Stimulated activated CD4-positive, alpha-beta T cell treated with anti-CD3 and anti-CD28 coated beads, Interleukin-1b, Interleukin-23, amount 100 ng/mL, for 1 hour (primary cell): ENCODE measurements around the gene IFIT1B.
"Not testable (repeated sequence)": the region's sequence is repeated elsewhere in the genome, so short reads cannot be mapped to it uniquely, and the experiment has no call there.

Experiments used
- DNase-seq, 2 donors: peaks; one replicate each; pipeline ENCODE4 v3.0.0-alpha.2; 2020; ENCODE audit warnings: low read depth in 2 of 2

The IFIT1B gene

DNA sequence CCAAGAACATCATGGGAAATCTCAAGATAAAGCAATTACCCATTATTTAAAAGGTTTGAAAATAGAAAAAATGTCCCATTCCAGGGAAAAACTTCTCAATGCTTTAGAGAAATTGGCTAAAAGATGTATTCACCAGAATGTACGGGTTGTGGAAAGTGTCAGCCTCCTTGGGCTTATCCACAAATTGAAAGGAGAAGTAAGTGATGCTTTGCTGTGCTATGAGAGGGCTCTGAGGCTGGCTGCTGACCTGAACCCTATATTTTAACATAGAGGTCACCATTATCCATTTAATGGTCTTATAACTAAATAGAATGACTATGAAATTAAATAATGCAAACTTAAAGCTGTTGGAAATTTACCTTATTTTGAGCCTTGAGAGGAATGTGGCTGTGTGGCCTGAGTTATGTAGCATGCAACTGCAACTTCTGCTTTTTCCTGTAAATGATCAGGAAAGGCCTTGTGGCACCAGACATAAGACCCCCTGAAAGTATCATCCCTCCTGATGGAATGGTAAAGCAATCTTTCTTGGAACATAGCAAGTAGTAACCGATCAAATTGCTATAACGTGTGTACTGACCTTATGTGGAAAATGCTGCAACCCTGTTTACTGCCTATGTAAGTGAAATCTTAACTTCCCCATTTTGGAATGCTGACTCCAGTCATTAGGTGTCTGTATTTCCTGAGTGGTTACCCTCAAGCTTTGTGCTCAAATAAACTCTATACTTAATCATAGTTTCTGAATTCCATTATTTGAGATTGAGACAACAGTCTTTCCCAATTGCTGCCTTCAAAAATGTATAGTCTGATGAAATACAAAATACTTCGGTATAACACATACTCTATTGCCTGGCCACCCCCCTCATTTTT is 6.9 kb downstream of the IFIT1B start:
- DNase-seq: no peak

DNA sequence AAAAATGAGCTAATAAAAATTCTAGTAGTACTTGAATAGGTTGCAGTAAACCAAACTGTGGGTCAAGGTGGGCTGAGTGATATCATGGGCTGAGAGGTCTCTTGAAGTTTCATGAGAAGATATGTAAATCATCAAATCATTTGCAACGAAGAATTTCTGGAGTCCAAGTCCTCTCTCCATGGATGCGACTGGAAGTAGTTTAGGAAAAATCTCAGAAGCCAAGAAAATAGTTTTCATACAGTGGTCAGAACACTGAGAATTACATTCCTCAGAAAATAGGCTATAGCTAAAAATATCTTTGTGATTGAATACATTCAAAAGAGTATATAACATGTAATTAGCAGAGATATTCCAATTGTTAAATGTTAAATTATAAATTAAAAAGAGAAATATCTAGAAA is 10.9 kb downstream of the IFIT1B start:
- DNase-seq: no peak

DNA sequence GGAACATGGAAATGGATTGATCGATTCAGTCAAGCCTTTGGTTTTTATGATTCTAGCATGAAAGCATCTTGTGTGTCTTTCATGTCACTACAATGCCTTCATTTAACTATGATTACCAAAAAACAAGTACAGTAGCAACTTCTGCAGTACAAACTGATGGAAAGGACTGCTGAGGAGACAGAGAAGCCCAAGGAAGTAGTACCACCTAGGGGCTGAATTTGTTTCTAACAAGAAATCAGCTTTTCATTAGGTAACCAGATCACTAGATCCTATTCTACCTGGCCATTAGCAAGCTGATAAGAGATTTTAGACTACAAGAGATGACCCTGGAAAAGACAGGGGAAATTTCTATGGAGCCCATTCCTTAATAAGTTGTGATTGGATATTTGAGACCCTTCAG is 11.4 kb downstream of the IFIT1B start:
- no peak for DNase-seq

DNA sequence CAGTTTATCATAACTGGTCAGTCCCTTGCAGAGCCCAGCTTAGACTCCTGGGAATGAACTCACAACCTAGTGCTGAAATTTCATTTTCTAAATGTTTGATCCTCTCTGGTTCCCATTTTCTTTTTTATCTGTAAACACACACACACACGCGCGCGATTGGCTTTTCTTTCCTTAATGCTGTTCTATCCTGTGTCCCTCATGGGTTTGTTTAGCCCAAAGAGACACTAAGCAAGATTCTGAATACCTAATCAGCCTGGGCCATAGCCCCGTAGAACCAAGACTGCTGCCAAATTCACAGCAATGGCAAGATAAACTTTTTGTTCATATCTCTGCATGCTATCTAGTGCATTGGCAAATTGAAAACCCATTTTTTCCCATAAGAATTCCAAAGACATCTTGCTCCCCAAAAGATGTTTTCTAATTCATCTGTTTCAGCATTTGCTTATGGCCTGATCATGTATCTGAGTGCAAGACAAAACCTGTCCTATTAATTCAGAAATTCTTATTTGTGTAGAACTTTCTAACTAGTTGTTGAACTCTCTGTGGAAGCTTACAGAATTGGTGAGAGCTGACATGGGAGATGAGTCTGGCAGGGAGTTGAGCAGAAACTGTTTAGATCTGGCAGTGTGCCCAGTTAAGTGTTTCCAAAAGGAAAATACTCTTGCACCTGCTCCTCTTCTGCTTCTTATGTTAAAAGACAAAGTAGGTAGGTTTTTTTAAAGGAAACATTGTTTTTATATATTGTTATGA is 12.8 kb downstream of the IFIT1B start:
- DNase-seq: no peak

DNA sequence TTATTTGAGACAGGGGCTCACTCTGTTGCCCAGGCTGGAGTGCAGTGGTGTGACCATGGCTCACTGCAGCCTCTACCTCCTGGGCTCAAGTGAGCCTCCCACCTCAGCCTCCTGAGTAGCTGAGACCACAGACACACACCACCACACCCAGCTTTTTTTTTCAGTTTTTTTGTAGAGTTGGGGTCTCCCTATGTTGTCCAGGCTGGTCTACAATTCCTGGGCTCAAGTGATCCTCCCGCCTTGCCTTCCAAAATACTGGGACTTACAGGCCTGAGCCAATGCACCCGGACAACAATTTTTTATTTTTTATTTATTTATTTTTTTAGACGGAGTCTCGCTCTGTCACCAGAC is 13.3 kb downstream of the IFIT1B start:
- DNase-seq: not testable (repeated sequence)

DNA sequence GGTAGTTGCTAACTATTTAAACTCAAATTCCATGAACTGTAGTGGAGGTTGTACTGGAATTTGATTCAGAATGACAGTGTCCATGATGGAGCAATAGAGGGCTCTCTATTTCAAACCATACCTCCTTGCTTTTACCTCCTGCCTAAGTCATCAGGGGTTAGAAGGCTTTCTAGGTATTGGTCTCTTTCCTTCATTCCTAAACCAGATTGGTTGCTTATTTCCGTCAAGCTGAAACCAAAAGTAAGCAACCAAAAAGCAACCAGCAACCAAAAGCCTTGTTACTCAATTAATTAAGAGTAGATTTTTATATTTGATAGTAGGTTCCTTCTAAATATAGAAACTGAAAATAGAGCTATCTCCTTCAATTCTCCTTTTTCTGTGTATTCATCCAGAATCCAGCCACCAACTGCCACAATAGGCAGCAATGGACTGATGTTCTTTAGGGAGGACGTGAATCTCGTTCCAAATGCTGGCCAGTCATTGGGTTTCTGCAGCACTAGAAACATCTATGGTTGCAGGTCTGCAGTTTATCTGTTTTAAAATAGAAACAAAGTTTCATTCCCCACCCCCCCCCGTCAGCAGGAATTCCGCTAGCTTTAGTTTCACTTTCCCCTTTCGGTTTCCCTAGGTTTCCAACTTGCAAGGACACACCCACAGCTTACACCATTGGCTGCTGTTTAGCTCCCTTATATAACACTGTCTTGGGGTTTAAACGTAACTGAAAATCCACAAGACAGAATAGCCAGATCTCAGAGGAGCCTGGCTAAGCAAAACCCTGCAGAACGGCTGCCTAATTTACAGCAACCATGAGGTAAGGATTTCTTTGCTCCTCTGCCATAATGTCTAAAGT is 14.3 kb downstream of the IFIT1B start, which contains the start of gene IFIT1:
TSS of gene IFIT1 (plus strand) at position 717 of the 850 bp plus-strand sequence. CDS start at position 807, 90 bp downstream.
- DNase-seq: no peak

DNA sequence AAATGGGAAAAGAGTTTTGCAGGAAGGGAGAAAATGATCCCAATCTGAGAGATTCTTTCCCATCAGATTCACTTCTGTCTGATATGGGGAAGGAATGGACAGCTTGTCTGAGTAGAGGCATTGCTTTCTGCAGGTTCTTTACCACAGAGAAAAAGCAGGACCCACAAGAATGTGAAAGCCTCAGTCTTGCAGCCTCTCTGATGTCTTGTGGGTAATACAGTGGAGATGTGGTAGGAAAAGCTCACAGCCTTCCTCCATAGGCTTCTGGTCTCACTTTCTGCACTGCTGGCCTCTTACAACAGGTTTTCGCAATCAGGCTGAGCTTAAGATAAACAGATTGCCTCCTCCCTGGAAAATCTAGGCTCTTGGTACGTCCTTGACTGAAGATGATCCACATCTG is 15.1 kb downstream of the IFIT1B start:
- DNase-seq: no peak

DNA sequence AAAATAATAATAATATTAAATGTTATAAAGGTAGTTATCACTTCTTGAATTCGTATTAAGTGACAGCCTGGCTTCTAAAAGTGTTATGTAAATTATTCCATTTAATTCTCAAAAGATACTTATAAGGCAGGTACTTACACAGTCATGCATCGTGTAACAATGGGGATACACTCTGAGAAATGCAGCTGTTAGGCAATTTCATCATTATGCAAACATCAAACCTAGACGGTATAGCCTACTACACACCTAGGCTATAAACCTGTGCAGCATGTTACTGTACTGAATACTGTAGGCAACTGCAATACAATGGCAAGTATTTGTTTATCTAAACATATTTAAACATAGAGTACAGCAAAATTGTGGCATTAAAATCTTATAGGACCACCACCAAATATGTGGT is 16.0 kb downstream of the IFIT1B start:
- no peak for DNase-seq

DNA sequence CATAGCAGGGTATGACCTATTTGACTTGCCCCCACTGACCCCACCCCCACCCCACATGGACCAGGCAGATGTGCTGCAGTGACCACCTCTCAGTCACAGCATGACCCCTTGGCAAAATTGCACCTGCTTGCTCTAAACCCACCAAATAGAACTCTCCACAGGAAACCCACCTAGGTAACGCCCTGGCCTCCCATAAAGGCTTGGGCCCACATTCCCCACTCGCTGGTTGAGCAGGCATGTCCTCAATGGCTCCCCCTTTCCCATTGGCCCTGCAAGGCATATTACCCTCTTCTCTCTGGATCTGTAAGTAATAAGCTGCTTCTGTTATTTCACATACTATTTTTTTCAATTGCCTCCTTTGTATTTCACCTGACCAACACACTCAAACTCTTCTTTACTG is 17.3 kb downstream of the IFIT1B start:
- no peak for DNase-seq

DNA sequence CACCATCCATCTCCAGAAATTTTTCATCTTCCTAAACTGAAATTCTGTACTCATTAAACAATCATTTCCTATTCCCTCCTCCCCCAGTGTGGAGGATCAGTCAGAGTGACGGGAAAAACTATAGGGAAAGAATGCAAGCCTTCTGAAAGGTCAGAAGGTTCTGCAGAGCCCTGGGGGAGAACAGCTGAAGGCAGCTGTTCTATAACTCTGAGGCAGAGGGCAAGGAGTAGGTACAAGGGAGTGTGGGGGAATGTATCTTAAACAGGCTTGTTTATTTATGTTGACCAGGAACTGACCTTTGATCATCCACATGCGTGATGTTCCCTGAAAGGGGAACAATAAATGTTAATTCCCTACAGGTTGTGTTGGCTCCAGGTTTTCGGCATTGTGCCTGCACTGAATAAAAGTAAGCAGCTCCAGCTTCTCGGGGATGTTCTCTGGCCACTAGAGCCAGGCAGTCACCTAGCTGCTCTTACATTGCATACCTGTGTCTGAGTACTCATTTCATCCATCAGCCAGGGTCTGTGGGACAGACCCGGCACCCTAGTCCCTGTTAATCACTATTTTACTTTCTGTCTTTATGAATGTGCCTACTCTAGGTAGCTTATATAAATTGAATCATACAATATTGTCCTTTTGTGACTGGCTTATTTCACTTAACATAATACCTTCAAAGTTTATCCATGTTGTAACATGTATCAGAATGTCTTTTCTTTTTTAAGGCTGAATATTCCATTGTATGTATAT is 20.3 kb downstream of the IFIT1B start:
- DNase-seq: no peak

DNA sequence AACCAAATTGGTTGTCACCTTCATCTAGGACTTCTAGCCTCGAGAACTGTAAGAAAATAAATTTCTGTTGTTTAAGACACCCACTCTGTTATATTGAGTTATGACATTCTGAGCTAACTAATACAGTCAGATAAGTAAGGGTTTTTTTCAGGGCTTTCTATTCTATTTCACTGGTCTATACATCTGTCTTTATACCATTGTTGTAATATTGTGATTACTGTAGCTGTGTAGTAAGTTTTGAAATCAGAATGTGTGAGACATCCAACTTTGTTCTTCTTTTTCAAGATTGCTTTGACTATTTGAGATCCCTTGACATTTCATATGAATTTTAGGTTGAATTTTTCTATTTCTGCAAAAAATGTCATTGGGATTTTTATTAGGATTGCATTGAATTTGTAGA is 22.1 kb downstream of the IFIT1B start:
- no peak for DNase-seq

DNA sequence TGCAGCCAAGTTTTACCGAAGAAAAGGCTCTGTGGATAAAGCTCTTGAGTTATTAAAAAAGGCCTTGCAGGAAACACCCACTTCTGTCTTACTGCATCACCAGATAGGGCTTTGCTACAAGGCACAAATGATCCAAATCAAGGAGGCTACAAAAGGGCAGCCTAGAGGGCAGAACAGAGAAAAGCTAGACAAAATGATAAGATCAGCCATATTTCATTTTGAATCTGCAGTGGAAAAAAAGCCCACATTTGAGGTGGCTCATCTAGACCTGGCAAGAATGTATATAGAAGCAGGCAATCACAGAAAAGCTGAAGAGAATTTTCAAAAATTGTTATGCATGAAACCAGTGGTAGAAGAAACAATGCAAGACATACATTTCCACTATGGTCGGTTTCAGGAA is 25.2 kb downstream of the IFIT1B start:
- no peak for DNase-seq

DNA sequence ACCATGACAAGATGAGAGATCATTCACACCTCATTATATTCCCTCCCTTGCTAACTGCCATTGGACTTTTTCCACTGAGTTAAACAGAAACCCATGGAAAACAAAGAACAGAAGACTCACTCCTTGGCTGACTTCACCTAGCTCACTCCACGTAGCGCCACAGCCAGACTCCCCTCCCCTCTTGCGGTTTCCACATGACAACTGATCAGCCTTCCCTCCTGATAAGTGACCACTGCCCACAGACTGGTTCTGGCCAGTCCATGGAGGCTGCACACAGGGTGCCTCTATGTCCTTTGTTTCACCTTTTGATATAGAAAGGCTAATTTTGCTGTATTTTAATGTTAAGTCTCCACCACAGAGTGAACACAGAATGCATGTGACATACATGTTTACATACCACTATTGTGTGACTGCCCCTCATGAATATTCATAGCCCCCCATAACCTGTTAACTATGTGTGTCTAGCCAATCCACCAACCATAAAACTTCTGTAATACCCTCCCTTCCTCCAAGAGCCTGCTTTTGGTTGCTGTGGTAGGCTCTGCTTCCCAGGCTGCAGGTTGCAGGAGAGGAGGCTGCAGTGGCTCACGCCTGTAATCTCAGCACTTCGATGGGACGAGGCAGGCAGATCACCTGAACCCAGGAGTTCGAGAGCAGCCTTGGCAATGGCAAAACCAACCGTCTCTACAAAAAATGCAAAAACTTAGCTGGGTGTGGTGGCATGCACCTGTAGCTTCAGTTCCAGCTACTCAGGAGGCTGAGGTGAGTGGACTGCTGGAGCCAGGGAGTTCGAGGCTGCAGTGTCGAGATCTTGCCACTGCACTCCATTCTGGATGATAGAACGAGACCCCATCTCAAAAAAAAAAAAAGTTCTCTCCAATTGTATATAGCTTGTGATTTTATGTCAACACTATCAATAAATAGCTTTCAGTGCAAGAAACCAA is 26.5 kb downstream of the IFIT1B start:
- no peak for DNase-seq

DNA sequence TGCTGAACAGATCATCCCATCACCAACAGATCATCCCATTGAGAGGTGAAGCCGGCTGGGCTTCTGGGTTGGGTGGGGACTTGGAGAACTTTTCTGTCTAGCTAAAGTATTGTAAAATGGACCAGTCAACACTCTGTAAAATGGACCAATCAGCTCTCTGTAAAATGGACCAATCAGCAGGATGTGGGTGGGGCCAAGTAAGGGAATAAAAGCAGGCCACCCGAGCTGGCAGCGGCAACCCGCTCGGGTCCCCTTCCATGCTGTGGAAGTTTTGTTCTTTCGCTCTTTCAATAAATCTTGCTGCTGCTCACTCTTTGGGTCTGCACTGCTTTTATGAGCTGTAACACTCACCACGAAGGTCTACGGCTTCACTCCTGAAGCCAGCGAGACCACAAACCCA is 28.3 kb downstream of the IFIT1B start:
- not testable (repeated sequence) for DNase-seq

DNA sequence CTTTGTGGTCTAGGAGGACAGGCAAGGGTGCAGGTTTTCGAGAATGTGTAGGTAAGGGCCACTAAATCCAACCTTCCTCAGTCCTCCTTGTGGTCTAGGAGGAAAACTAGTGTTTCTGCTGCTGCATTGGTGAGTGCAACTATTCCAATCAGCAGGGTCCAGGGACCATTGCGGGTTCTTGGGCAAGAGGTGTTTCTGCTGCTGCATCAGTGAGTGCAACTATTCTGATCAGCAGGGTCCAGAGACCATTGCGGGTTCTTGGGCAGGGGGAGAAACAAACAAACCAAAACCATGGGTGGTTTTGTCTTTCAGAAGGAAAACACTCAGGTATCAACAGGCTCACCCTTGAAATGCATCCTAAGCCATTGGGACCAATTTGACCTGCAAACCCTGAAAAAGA is 29.9 kb downstream of the IFIT1B start:
- not testable (repeated sequence) for DNase-seq

DNA sequence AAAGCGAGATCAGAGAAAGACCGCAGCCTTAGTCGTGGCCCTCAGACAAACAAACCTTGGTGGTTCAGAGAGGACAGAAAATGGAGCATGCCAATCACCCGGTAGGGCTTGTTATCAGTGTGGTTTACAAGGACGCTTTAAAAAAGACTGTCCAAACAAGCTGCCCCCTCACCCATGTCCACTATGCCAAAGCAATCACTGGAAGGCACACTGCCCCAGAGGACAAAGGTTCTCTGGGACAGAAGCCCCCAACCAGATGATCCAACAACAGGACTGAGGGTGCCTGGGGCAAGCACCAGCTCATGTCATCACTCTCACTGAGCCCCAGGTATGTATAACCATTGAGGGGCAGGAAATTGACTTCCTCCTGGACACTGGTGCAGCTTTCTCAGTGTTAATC is 31.4 kb downstream of the IFIT1B start:
- DNase-seq: not testable (repeated sequence)

DNA sequence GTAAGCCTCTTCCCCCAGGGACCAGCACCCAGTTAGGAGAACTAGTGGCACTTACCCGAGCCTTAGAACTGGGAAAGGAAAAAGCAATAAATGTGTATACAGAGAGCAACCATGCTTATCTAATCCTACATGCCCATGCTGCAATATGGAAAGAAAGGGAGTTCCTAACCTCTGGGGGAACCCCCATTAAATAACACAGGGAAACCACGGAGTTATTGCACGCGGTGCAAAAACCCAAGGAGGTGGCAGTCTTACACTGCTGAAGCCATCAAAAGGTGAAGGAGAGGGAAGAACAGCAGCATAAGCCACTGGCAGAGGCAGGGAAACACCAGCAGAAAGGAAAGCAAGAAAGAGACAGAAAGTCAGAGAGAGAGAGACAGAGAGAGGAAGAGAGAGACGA is 32.7 kb downstream of the IFIT1B start:
- DNase-seq: not testable (repeated sequence)

DNA sequence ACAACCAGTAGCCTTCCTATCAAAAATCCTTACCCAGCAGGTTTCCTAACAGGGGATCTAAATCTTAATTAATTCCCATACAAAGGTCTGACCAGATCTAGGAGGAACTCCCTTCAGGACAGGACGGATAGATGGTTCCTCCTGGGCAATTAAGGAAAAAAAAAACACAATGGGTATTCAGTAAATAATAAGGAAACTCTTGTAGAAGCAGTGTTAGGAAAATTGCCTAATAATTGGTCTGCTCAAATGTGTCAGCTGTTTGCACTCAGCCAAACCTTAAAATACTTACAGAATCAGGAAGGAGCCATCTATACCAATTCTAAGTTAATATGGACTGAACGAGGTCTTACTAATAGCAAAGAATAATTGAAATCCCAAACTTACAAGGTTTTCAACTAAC is 33.3 kb downstream of the IFIT1B start:
- not testable (repeated sequence) for DNase-seq

DNA sequence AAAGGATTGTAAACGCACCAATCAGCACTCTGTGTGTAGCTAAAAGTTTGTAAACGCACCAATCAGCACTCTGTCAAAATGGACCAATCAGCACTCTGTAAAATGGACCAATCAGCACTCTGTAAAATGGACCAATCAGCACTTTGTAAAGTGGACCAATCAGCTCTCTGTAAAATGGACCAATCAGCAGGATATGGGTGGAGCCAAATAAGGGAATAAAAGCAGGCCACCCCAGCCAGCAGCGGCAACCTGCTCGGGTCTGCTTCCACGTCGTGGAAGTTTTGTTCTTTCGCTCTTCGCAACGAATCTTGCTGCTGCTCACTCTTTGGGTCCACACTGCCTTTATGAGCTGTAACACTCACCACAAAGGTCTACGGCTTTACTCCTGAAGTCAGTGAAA is 34.4 kb downstream of the IFIT1B start:
- not testable (repeated sequence) for DNase-seq

DNA sequence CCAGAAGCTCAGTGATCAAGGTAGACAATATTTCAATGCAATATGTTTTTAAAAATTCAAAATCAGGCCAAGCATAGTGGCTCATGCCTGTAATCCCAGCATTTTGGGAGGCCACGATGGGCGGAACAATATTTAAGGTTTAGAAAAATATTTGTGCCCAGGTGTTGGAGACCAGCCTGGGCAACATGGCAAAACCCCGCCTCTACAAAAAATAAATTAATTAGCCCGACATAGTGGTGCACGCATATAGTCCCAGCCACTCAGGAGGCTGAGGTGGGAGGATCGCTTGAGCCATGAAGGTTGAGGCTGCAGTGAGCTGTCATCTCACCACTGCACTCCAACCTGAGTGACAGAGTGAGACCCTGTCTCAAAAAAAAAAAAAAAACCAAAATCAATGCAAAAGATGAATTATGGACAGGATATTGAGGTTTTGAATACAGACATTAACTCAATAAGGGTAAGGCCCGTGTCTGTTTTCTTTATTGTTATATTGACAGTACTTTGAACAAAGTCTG is 35.6 kb downstream of the IFIT1B start:
- no peak for DNase-seq
